ENCODE data around the gene DSCAML1.

Gene DSCAML1

GRCh38 chr11:117430293-117430955 is 366.6 kb downstream of the DSCAML1 start:
- H3K36me3 ChIP-seq (ENCODE audit: control insufficient read depth, insufficient read depth, low read length): no peaks in the 10 kb centered on the region
- H3K27me3 ChIP-seq (ENCODE audit: control insufficient read depth, insufficient read depth, low read length): peaks cover 11% of the 10 kb centered on the region; the same call in 1 of the 2 replicates
- H3K27ac ChIP-seq (ENCODE audit: low read depth, low read length): no peak overlapping the region
- H3K4me1 ChIP-seq (ENCODE audit: control insufficient read depth, insufficient read depth, low read length): peaks cover 15% of the 10 kb centered on the region
- H3K9ac ChIP-seq (ENCODE audit: low read length): no peak overlapping the region
- H3K4me3 ChIP-seq (ENCODE audit: low read depth, low read length): no peak overlapping the region
- no peaks in the 10 kb centered on the region for H3K9me3 ChIP-seq (ENCODE audit: control insufficient read depth, insufficient read depth, low read depth, low read length)

- Histone ChIP-seq H3K4me3 (ENCODE audit: low read depth, low read length) (no peak overlapping the region), H3K9me3 (ENCODE audit: control insufficient read depth, insufficient read depth, low read depth, low read length) (no peaks in the 10 kb centered on the region), H3K27ac (ENCODE audit: low read depth, low read length) (no peak overlapping the region), H3K27me3 (ENCODE audit: control insufficient read depth, insufficient read depth, low read length) (peaks cover 5% of the 10 kb centered on the region; the same call in 1 of the 2 replicates), H3K4me1 (ENCODE audit: control insufficient read depth, insufficient read depth, low read length) (peaks cover 15% of the 10 kb centered on the region), H3K36me3 (ENCODE audit: control insufficient read depth, insufficient read depth, low read length) (no peaks in the 10 kb centered on the region), H3K9ac (ENCODE audit: low read length) (no peak overlapping the region)
These were observed 368.2 kb downstream of the DSCAML1 start for GRCh38 chr11:117428856-117429229.

GRCh38 chr11:117428186-117428855 is 368.7 kb downstream of the DSCAML1 start:
- Histone ChIP-seq H3K4me3 (ENCODE audit: low read depth, low read length) (no peak overlapping the region), H3K27ac (ENCODE audit: low read depth, low read length) (no peak overlapping the region), H3K4me1 (ENCODE audit: control insufficient read depth, insufficient read depth, low read length) (peaks cover 15% of the 10 kb centered on the region), H3K9ac (ENCODE audit: low read length) (no peak overlapping the region), H3K9me3 (ENCODE audit: control insufficient read depth, insufficient read depth, low read depth, low read length) (no peaks in the 10 kb centered on the region), H3K36me3 (ENCODE audit: control insufficient read depth, insufficient read depth, low read length) (no peaks in the 10 kb centered on the region), H3K27me3 (ENCODE audit: control insufficient read depth, insufficient read depth, low read length) (peaks cover 5% of the 10 kb centered on the region; the same call in 1 of the 2 replicates)

- Histone ChIP-seq H3K4me1 (ENCODE audit: control insufficient read depth, insufficient read depth, low read length) (peaks cover 15% of the 10 kb centered on the region), H3K36me3 (ENCODE audit: control insufficient read depth, insufficient read depth, low read length) (no peaks in the 10 kb centered on the region), H3K9ac (ENCODE audit: low read length) (no peak overlapping the region), H3K9me3 (ENCODE audit: control insufficient read depth, insufficient read depth, low read depth, low read length) (no peaks in the 10 kb centered on the region), H3K27me3 (ENCODE audit: control insufficient read depth, insufficient read depth, low read length) (peaks cover 5% of the 10 kb centered on the region; the same call in 1 of the 2 replicates), H3K4me3 (ENCODE audit: low read depth, low read length) (no peak overlapping the region), H3K27ac (ENCODE audit: low read depth, low read length) (no peak overlapping the region)
These were observed 369.6 kb downstream of the DSCAML1 start for GRCh38 chr11:117427356-117427874.

GRCh38 chr11:117426941-117427340 is 370.1 kb downstream of the DSCAML1 start:
- Histone ChIP-seq H3K9ac (ENCODE audit: low read length) (no peak overlapping the region), H3K27ac (ENCODE audit: low read depth, low read length) (no peak overlapping the region), H3K9me3 (ENCODE audit: control insufficient read depth, insufficient read depth, low read depth, low read length) (no peaks in the 10 kb centered on the region), H3K4me3 (ENCODE audit: low read depth, low read length) (no peak overlapping the region), H3K36me3 (ENCODE audit: control insufficient read depth, insufficient read depth, low read length) (no peaks in the 10 kb centered on the region), H3K4me1 (ENCODE audit: control insufficient read depth, insufficient read depth, low read length) (peaks cover 15% of the 10 kb centered on the region), H3K27me3 (ENCODE audit: control insufficient read depth, insufficient read depth, low read length) (peaks cover 5% of the 10 kb centered on the region; the same call in 1 of the 2 replicates)

- Histone ChIP-seq H3K36me3 (ENCODE audit: control insufficient read depth, insufficient read depth, low read length) (no peaks in the 10 kb centered on the region), H3K9ac (ENCODE audit: low read length) (no peak overlapping the region), H3K27ac (ENCODE audit: low read depth, low read length) (no peak overlapping the region), H3K27me3 (ENCODE audit: control insufficient read depth, insufficient read depth, low read length) (peaks cover 5% of the 10 kb centered on the region; the same call in 1 of the 2 replicates), H3K4me1 (ENCODE audit: control insufficient read depth, insufficient read depth, low read length) (peaks cover 15% of the 10 kb centered on the region), H3K4me3 (ENCODE audit: low read depth, low read length) (no peak overlapping the region), H3K9me3 (ENCODE audit: control insufficient read depth, insufficient read depth, low read depth, low read length) (no peaks in the 10 kb centered on the region)
These were observed 370.7 kb downstream of the DSCAML1 start for GRCh38 chr11:117426297-117426685.

GRCh38 chr11:117425679-117426296 is 371.2 kb downstream of the DSCAML1 start:
- H3K36me3 ChIP-seq (ENCODE audit: control insufficient read depth, insufficient read depth, low read length): no peaks in the 10 kb centered on the region
- peaks cover 15% of the 10 kb centered on the region for H3K4me1 ChIP-seq (ENCODE audit: control insufficient read depth, insufficient read depth, low read length)
- H3K9ac ChIP-seq (ENCODE audit: low read length): no peak overlapping the region
- no peaks in the 10 kb centered on the region for H3K9me3 ChIP-seq (ENCODE audit: control insufficient read depth, insufficient read depth, low read depth, low read length)
- no peak overlapping the region for H3K27ac ChIP-seq (ENCODE audit: low read depth, low read length)
- H3K27me3 ChIP-seq (ENCODE audit: control insufficient read depth, insufficient read depth, low read length): peaks cover 5% of the 10 kb centered on the region; the same call in 1 of the 2 replicates
- no peak overlapping the region for H3K4me3 ChIP-seq (ENCODE audit: low read depth, low read length)

GRCh38 chr11:117424781-117425180 is 372.2 kb downstream of the DSCAML1 start:
- no peak overlapping the region for H3K9ac ChIP-seq (ENCODE audit: low read length)
- no peak overlapping the region for H3K27ac ChIP-seq (ENCODE audit: low read depth, low read length)
- H3K4me1 ChIP-seq (ENCODE audit: control insufficient read depth, insufficient read depth, low read length): peaks cover 9% of the 10 kb centered on the region
- no peak overlapping the region for H3K4me3 ChIP-seq (ENCODE audit: low read depth, low read length)
- H3K36me3 ChIP-seq (ENCODE audit: control insufficient read depth, insufficient read depth, low read length): no peaks in the 10 kb centered on the region
- H3K9me3 ChIP-seq (ENCODE audit: control insufficient read depth, insufficient read depth, low read depth, low read length): no peaks in the 10 kb centered on the region
- peaks cover 5% of the 10 kb centered on the region; the same call in 1 of the 2 replicates for H3K27me3 ChIP-seq (ENCODE audit: control insufficient read depth, insufficient read depth, low read length)

GRCh38 chr11:117423046-117423575 is 373.9 kb downstream of the DSCAML1 start:
- Histone ChIP-seq H3K9me3 (ENCODE audit: control insufficient read depth, insufficient read depth, low read depth, low read length) (no peaks in the 10 kb centered on the region), H3K36me3 (ENCODE audit: control insufficient read depth, insufficient read depth, low read length) (no peaks in the 10 kb centered on the region), H3K27ac (ENCODE audit: low read depth, low read length) (no peak overlapping the region), H3K4me3 (ENCODE audit: low read depth, low read length) (no peak overlapping the region), H3K4me1 (ENCODE audit: control insufficient read depth, insufficient read depth, low read length) (0 out of 2 replicates have a peak, but pooled peaks cover 5% of the 10 kb centered on the region), H3K9ac (ENCODE audit: low read length) (no peak overlapping the region), H3K27me3 (ENCODE audit: control insufficient read depth, insufficient read depth, low read length) (peaks cover 5% of the 10 kb centered on the region; the same call in 1 of the 2 replicates)

- H3K27me3 ChIP-seq (ENCODE audit: control insufficient read depth, insufficient read depth, low read length): 0 out of 2 replicates have a peak, but pooled peaks cover 5% of the 10 kb centered on the region
- no peak overlapping the region for H3K4me3 ChIP-seq (ENCODE audit: low read depth, low read length)
- no peaks in the 10 kb centered on the region for H3K9me3 ChIP-seq (ENCODE audit: control insufficient read depth, insufficient read depth, low read depth, low read length)
- H3K36me3 ChIP-seq (ENCODE audit: control insufficient read depth, insufficient read depth, low read length): no peaks in the 10 kb centered on the region
- H3K9ac ChIP-seq (ENCODE audit: low read length): no peak overlapping the region
- H3K4me1 ChIP-seq (ENCODE audit: control insufficient read depth, insufficient read depth, low read length): 0 out of 2 replicates have a peak, but pooled peaks cover 3% of the 10 kb centered on the region
- no peak overlapping the region for H3K27ac ChIP-seq (ENCODE audit: low read depth, low read length)
These were observed 375.5 kb downstream of the DSCAML1 start for GRCh38 chr11:117421476-117421875.

Measured in HUES6 (cell line).